Motor neuron (in vitro differentiated cells): ENCODE measurements around the gene CST8. TPM values are rescaled to one million over a fixed set of nuclear protein-coding genes. Genes with fewer than 3 reads are reported as not detected.

Source experiments
- ATAC-seq, 8 experiments: fragments of 200-7000 bp; cut with Tn5 transposase; replicated peaks in 6 of 8; 2 replicates each; pipeline ENCODE4 v1.8.0; 2021; ENCODE audit warnings: mild to moderate bottlenecking in 8 of 8, moderate library complexity in 8 of 8
- H3K27ac ChIP-seq, 2 donors: fragments of 250-450 bp; sonication (Bioruptor Pico); 2 replicates each; pipeline ENCODE4 v1.9.0; 2021; ENCODE audit warnings: antibody characterized with exemption in 2 of 2, mild to moderate bottlenecking in 2 of 2, moderate library complexity in 1 of 2
- H3K4me1 ChIP-seq, 2 donors: fragments of 250-450 bp; sonication (Bioruptor Pico); replicated peaks in 1 of 2; 2 replicates each; pipeline ENCODE4 v1.6.1; 2021; ENCODE audit warnings: antibody characterized with exemption in 2 of 2, mild to moderate bottlenecking in 2 of 2, moderate library complexity in 1 of 2
- H3K4me3 ChIP-seq, 5 donors: fragments of 250-450 bp; sonication (Bioruptor Pico); 2 replicates each; pipeline ENCODE4 v1.9.0; 2021; ENCODE audit warnings: antibody characterized with exemption in 5 of 5, mild to moderate bottlenecking in 5 of 5, moderate library complexity in 4 of 5
- WGBS, 10 experiments: fragments of 450-650 bp; shearing (Covaris generic); methylation state at CpG; one replicate each; pipeline ENCODE4 v1.0.0; 2022; 5-methylcytosine and 5-hydroxymethylcytosine counted together
- in situ Hi-C, 9 experiments: fragments of 400-800 bp; cut with MboI; loops; one replicate each; pipeline ENCODE4 v1.15.0; 2021; ENCODE audit warnings: low sequenced_read_pairs in 9 of 9, low pct_unique_long_range_greater_than_20kb in 2 of 9; ENCODE audit not compliant: unreplicated experiment in 9 of 9
- total RNA-seq, 8 experiments: library from RNA; unstranded; fragments of 300-600 nt; gene quantifications; 2 replicates each; pipeline versions ENCODE4 v1.2.3 to v1.2.4, GENCODE V29; 2022

Gene CST8
- total RNA-seq, 8 experiments from 2014 or later, result not detected

- ATAC-seq, result no peak
- 31 to 80% (median 55%) methylated on average over 1 to 7 of the region's 10 CpGs; no CpG with 5 or more reads in 3 of the 10 experiments for WGBS, 10 experiments
- peaks cover 8% of the 10 kb centered on the region in 2 donors for H3K4me1 ChIP-seq
- in situ Hi-C loops, result no loop called here
- H3K4me3 ChIP-seq, result no peak overlapping the region
- no peak overlapping the region for H3K27ac ChIP-seq
These were observed 18.5 kb downstream of the CST8 start for GRCh38 chr20:23509247-23509913.

DNA sequence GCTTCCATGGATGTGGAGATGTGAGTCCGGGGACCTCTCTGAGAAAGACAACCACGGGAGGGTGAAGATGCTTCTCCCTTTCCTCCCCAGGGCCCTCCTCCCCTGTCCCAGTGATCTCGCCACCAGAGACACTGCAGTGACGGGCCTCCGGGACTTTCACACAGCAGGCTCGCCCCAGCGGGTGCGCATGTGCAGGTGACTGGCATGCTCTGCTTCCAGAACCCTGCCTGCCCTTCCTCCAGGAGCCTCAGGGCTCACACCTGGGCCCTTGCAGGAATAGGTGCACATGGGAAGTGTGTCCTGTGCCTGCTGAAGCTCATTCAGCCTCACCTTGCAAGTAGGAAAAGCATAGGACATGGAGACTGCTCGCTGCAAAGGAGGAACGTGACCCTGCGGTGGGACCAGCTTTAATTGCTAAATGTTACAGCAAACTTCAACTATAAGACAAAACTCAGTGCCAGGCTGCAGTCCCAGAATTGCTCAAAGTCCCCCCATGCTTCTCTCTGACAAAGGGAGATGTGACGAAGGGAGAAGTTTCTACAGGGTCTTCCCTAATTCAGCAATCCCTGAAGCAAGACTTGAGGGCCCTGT, 19.2 kb downstream of the CST8 start:
- WGBS, 10 experiments, result 90 to 100% (median 100%) methylated on average over 1 to 2 of the region's 12 CpGs; no CpG with 5 or more reads in 7 of the 10 experiments
- in situ Hi-C loops, result no loop called here

GRCh38 chr20:23513164-23513563, 22.2 kb downstream of the CST8 start:
- in situ Hi-C loops, result no loop called here
- Histone ChIP-seq H3K4me3 (no peak overlapping the region), H3K27ac (no peak overlapping the region), H3K4me1 (peaks cover 8% of the 10 kb centered on the region in 2 donors)
- no peak for ATAC-seq

More for the DNA sequence above, 19.2 kb downstream of the CST8 start:
- H3K27ac ChIP-seq, result no peak overlapping the region
- no peak for ATAC-seq
- H3K4me1 ChIP-seq, result peaks cover 8% of the 10 kb centered on the region in 2 donors
- no peak overlapping the region for H3K4me3 ChIP-seq

- ATAC-seq, result peak in 4 of 8 experiments; percentile 7 to 17 (median 17)
- 0 to 40% (median 15%) methylated on average over 1 of the region's 1 CpG; no CpG with 5 or more reads in 4 of the 10 experiments for WGBS, 10 experiments
- Histone ChIP-seq H3K27ac (no peak overlapping the region), H3K4me3 (no peak overlapping the region), H3K4me1 (no peaks in the 10 kb centered on the region)
- in situ Hi-C loops, result no loop called here
These were observed 23.9 kb downstream of the CST8 start for GRCh38 chr20:23514848-23515247.

- Histone ChIP-seq H3K27ac (no peak overlapping the region), H3K4me3 (no peak overlapping the region), H3K4me1 (no peaks in the 10 kb centered on the region)
- in situ Hi-C loops, result no loop called here
- ATAC-seq, result peak in 6 of 8 experiments; percentile 31 to 93 (median 71)
- 0 to 70% (median 58%) methylated on average over 1 to 5 of the region's 5 CpGs for WGBS, 10 experiments
These were observed 24.5 kb downstream of the CST8 start for GRCh38 chr20:23515250-23515939.

DNA sequence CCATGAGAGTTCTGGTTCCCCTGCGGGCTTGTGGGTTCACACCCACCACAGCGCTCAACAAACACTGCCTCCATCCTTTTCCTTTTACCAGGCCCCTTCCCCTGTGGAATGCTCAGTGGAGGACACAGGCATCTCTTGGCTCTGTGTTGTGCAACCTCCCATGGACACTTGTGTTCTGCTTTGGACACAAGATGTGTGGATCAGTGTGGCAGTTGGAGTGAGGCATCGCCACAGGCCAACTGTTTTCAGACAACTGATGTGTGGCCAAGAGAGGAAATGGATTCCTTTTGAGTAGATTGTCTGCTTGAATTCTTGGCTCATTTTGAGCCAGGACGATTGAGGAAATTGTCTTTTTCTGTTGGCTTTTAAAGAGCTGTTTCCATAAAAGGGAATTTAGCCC, 26.8 kb downstream of the CST8 start:
- Histone ChIP-seq H3K4me1 (no peaks in the 10 kb centered on the region), H3K4me3 (no peak overlapping the region), H3K27ac (no peak overlapping the region)
- ATAC-seq, result no peak
- in situ Hi-C loops, result no loop called here
- WGBS, 10 experiments, result 40 to 100% (median 86%) methylated on average over 1 to 2 of the region's 4 CpGs; no CpG with 5 or more reads in 2 of the 10 experiments

- in situ Hi-C loops, result no loop called here
- Histone ChIP-seq H3K4me3 (no peak overlapping the region), H3K27ac (no peak overlapping the region), H3K4me1 (no peaks in the 10 kb centered on the region)
- peak in 6 of 8 experiments; percentile 4 to 74 (median 34) for ATAC-seq
- 17 to 83% (median 59%) methylated on average over 1 to 5 of the region's 6 CpGs; no CpG with 5 or more reads in 1 of the 10 experiments for WGBS, 10 experiments
These were observed 28.6 kb downstream of the CST8 start for GRCh38 chr20:23519556-23519955.

DNA sequence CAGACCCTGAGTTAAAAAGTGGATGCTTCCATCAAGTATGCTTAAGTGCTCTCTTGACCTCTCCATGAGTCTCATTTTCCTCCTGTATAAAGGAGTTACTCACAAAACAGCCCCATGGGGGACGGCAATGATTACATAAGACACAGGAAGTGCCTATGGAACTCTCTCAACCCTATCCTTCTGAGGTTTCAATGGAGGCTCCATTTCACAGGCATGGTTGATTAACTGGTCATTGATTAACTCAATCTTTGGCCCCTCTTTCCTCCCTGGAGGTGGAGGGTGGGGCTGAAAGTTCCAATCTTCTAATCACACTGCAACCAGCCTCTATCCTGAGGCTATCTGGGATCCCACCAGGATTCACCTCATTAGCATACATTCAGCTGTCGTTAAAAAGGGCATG, 29.3 kb downstream of the CST8 start:
- Histone ChIP-seq H3K4me1 (no peaks in the 10 kb centered on the region), H3K27ac (no peak overlapping the region), H3K4me3 (no peak overlapping the region)
- WGBS, 10 experiments, result 20 to 67% (median 36%) methylated on average over 1 to 2 of the region's 2 CpGs; no CpG with 5 or more reads in 4 of the 10 experiments
- ATAC-seq, result peak in 1 of 8 experiments; percentile 12
- in situ Hi-C loops, result no loop called here

DNA sequence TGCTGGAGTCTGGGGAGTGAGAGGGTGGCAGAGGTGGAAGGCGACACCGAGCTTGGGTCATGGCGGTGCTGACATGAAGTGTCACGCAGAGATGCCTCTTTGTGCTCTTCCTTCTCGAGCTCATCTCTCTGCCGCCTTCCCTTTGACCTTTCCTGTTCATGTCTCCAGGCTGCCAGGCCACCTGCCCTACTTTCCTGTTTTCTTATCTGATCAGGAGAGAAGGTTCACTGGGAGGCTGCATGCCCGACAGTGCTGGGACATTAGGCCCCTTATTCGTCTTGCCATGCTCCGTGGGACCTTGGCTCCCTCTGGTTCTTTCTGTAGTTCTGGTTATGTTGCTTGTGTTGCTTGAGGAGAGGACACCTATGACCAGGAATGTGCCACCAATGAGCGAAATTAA, 33.2 kb downstream of the CST8 start:
- in situ Hi-C loops, result no loop called here
- WGBS, 10 experiments, result 54 to 100% (median 90%) methylated on average over 1 to 6 of the region's 10 CpGs; no CpG with 5 or more reads in 1 of the 10 experiments
- Histone ChIP-seq H3K4me1 (no peaks in the 10 kb centered on the region), H3K27ac (no peak overlapping the region), H3K4me3 (no peak overlapping the region)
- no peak for ATAC-seq

DNA sequence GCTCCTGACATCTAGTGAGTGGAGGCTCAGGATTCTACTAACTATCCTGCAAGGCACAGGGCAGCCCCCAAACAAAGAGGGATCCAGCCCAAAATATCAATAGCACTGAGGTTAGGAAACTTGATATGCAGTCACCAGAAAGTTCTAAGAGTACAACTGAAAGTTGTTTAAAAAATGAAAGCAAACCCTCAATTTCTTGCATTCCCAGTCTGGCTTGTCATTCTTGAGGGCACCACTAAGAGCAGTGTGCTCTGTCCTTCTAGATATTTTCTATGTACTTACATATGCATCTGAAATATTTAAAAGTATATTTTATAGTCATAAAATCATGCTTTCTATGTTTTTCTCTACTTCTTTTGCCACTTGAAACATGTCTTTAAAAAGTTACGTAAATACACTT, 35.9 kb downstream of the CST8 start:
- no peak overlapping the region for H3K27ac ChIP-seq
- peak in 1 of 8 experiments; percentile 23 for ATAC-seq
- 80 to 100% (median 100%) methylated on average over 1 of the region's 1 CpG; no CpG with 5 or more reads in 3 of the 10 experiments for WGBS, 10 experiments
- H3K4me3 ChIP-seq, result no peak overlapping the region
- no peaks in the 10 kb centered on the region for H3K4me1 ChIP-seq
- in situ Hi-C loops, result no loop called here

DNA sequence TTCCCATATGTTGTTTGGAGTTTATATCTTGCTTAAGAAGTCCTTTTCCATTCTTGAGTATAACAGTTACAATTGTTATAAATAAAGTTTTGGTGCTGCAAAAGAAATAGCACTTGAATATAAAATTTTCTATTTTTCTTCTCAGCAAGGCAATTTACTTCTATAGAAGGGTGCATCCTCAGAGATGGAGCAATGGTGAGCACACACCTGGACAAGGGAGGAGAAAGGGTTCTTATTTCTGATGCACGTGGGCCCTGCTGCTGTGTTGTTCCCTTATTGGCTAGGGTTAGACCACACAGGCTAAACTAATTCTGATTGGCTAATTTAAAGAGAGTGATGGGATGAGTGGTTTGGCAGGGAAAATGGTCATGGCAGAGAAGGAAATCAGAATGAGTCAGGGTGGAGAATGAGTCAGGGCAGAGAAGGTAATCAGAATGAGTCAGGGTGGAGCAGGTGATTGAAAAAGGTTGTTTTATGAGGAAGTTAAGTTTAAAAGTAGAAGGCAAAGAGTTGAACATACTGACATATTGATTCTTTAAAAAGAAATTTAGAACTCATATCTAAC, 38.0 kb downstream of the CST8 start:
- Histone ChIP-seq H3K4me3 (no peak overlapping the region), H3K27ac (no peak overlapping the region), H3K4me1 (no peaks in the 10 kb centered on the region)
- ATAC-seq, result no peak
- 14 to 88% (median 20%) methylated on average over 1 of the region's 1 CpG; no CpG with 5 or more reads in 5 of the 10 experiments for WGBS, 10 experiments
- in situ Hi-C loops, result no loop called here

DNA sequence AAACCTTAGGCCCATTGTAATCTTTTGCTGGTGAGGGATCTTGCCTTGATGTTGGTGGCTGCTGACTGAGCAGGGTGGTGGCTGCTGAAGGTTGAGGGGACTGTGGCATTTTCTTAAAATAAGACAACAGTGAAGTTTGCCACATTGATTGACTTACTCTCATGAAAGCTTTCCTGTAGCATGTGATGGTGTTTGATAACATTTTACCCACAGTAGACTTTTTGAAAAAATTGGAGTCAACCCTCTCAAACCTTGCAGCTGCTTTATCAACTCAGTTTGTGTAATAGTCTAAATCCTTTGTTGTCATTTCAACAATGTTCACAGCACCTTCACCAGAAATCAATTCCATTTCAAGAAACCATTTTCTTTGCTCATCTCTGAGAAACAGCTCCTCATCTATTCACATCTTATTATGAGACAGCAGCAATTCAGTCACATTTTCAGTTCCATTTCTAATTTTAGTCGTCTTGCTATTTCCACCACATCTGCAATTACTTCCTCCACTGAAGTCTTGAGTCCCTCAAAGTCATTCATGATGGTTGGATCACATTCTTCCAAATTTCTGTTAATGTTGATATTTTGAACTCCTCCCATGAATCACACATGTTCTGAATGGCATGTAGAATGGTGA, 40.1 kb downstream of the CST8 start:
- no peak for ATAC-seq
- H3K27ac ChIP-seq, result no peak overlapping the region
- WGBS, 10 experiments, result 0 to 100% (median 85%) methylated on average over 1 of the region's 1 CpG; no CpG with 5 or more reads in 2 of the 10 experiments
- H3K4me3 ChIP-seq, result no peak overlapping the region
- no peaks in the 10 kb centered on the region for H3K4me1 ChIP-seq
- in situ Hi-C loops, result no loop called here

DNA sequence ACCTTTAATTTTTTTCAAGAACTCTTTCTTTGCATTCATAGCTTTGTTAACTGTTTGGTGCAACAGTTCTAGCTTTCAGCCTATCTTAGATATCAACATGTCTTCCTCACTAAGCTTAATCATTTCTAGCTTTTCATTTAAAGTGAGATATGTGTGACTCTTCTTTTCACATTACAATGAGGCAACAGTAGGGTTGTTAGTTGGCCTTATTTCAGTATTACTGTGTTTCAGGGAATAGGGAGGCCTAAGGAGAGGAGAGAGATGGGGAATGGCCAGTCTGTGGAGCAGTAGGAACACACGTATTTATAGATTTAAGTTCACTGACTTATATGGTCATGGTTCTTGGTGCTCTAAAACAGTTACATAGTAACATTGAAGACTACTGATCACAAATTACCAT, 41.6 kb downstream of the CST8 start:
- H3K4me3 ChIP-seq, result no peak overlapping the region
- no peaks in the 10 kb centered on the region for H3K4me1 ChIP-seq
- no peak overlapping the region for H3K27ac ChIP-seq
- WGBS, 10 experiments, result 0 to 88% (median 80%) methylated on average over 1 of the region's 1 CpG; no CpG with 5 or more reads in 5 of the 10 experiments
- ATAC-seq, result no peak
- in situ Hi-C loops, result no loop called here
